MM.1S (cell line): ENCODE results near the gene DUOXA2.

ENCODE experiments used
- CTCF ChIP-seq: fragments of 300-600 bp; sonication (generic); IDR thresholded peaks from 2 replicates; pipeline ENCODE4 v1.5.1; 2016; ENCODE audit warnings: antibody characterized with exemption, low read length, mixed read lengths
- EZH2phosphoT487 ChIP-seq: fragments of 300-600 bp; sonication (generic); IDR thresholded peaks from 2 replicates; pipeline ENCODE4 v1.6.1; 2018; ENCODE audit warnings: antibody characterized with exemption, low read length

DNA sequence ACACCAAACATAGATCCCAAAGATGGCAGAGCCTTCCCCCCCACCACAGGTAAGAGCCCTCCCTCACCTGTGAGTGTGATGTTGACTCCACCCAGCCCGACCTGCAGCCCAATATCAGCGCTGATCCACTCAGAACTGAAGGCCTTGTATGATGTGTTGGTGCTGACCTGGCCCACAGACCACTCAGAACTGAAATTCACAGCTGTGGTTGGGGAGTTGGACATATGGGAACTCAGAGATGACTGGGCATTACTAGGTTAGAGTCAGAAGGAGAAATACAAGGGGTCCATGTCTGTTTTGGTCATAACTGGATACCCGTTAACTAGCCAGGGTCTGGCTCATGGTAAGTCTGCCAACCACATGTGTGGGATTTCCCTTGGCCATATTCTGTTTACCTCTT lies 6.9 kb downstream of the DUOXA2 start:
- no peak for TF ChIP-seq CTCF
- TF ChIP-seq EZH2phosphoT487: no peak
